Smooth muscle cell of the umbilical artery (primary cell): ENCODE results near the gene KCNJ4. TPM values are rescaled to one million over a fixed set of nuclear protein-coding genes. Genes with fewer than 3 reads are reported as not detected.

Source experiments
- total RNA-seq: library from RNA; depleted of rRNA; stranded (reverse); fragments of >200 nt; gene quantifications from 2 replicates; pipeline ENCODE4 v1.2.3, GENCODE V29; 2014

Gene KCNJ4
- total RNA-seq: not detected in 2 replicates

DNA sequence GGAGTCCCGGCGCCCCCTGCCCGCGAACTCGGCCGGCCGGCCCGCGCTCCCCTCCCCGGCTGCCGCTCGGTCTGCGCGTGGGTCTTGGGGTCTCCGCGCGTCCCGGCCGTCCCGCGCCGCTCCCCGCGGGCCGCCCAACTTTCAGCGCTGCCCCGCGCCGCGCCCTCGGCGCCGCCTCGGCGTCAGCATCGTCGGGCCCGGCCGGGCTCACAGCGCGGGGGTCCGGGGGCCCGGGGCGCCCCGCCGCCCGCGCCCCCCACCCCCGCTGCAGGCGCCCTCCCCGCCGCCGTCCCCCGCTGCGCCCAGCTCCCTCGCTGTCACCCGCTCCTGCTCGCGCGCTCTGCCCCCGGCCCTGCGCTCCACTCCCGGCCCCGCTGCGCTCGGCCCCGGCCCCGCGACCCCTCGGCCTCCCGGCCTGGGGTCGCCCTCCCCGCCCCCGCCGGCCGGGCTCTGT is at the start of gene KCNJ4:
Gene KCNJ4 (minus strand): TSS at position 124 of the 454 bp plus-strand sequence. CDS start 27,067 bp downstream, outside the sequence.

DNA sequence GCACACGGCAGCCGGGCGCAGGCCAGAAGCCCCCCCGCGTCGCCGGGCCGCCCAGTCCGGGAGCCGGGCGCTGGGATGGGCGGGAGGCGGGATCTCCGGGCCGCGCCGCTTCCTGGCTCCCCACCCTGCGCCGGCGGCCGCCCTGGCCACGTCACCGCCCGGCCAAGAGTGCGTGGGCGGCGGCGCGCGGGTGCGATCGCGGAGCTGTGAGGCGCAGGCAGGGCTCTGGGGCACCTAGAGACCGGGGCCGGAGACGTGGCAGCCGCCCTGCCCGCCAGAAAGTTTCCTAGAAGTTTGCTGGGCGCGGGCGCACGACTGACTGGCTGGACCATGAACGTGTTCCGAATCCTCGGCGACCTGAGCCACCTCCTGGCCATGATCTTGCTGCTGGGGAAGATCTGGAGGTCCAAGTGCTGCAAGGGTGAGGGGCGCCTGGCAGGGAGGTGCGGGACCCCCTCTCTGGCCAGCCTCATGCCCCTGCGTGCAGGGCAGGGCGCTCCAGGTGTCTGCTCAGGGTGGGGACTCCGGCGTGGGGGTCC is 13.0 kb upstream of the KCNJ4 start, which contains the start of gene KDELR3:
Gene KDELR3 (plus strand): TSS at position 193 of the 539 bp plus-strand sequence. CDS start 138 bp downstream, at position 331.

Other genes starting within 250 kb of the KCNJ4 start
- 43.9 and 64.7 TPM in 2 replicates for gene TMEM184B, start 182.2 kb downstream of the KCNJ4 start, total RNA-seq
- 93.2 and 181 TPM in 2 replicates for gene CSNK1E, start 137.8 kb downstream of the KCNJ4 start, total RNA-seq
- gene KDELR3, start 12.9 kb upstream of the KCNJ4 start, total RNA-seq: 160 and 218 TPM in 2 replicates
- gene DDX17, start 51.1 kb upstream of the KCNJ4 start, total RNA-seq: 381 and 423 TPM in 2 replicates
- gene DMC1, start 115.0 kb upstream of the KCNJ4 start, total RNA-seq: 1.5 and 2.4 TPM in 2 replicates
- gene FAM227A, start 201.2 kb upstream of the KCNJ4 start, total RNA-seq: 4.0 and 5.0 TPM in 2 replicates
- 14.0 and 14.5 TPM in 2 replicates for gene CBY1, start 201.4 kb upstream of the KCNJ4 start, total RNA-seq
- gene TOMM22, start 226.8 kb upstream of the KCNJ4 start, total RNA-seq: 40.3 and 51.7 TPM in 2 replicates
- gene JOSD1, start 245.7 kb upstream of the KCNJ4 start, total RNA-seq: 39.5 and 55.5 TPM in 2 replicates